Large intestine (tissue), 12 donors: ENCODE measurements around the gene ABHD17A. TPM values are rescaled to one million over a fixed set of nuclear protein-coding genes. Genes with fewer than 3 reads are reported as not detected.
"Not testable (repeated sequence)": the region's sequence is repeated elsewhere in the genome, so short reads cannot be mapped to it uniquely, and the experiment has no call there.

ENCODE experiments used
- DNase-seq, 2 donors: peaks; one replicate each; pipeline versions ENCODE4 v3.0.0 to v3.0.0-alpha.2; 2013
- H3K27ac ChIP-seq: one replicate; pipeline ENCODE4 v1.5.1; 2013; ENCODE audit warnings: low read length
- H3K27me3 ChIP-seq: 2 replicates; pipeline ENCODE4 v1.6.1; 2013; ENCODE audit warnings: low read length; ENCODE audit not compliant: control insufficient read depth, insufficient read depth
- H3K36me3 ChIP-seq: 2 replicates; pipeline ENCODE4 v1.6.1; 2013; ENCODE audit warnings: low read length; ENCODE audit not compliant: control insufficient read depth, insufficient read depth
- H3K4me1 ChIP-seq: one replicate; pipeline ENCODE4 v1.6.1; 2013; ENCODE audit warnings: low read length; ENCODE audit not compliant: control insufficient read depth, insufficient read depth
- H3K4me3 ChIP-seq: one replicate; pipeline ENCODE4 v1.5.1; 2013; ENCODE audit warnings: low read length
- H3K9me3 ChIP-seq: one replicate; pipeline ENCODE4 v1.6.1; 2013; ENCODE audit warnings: mild to moderate bottlenecking, low read depth, low read length, moderate library complexity; ENCODE audit not compliant: control insufficient read depth
- WGBS: methylation state at CpG from one replicate; pipeline ENCODE4 v1.1.5; 2013; ENCODE audit warnings: low lambda C conversion rate; ENCODE audit not compliant: insufficient coverage; 5-methylcytosine and 5-hydroxymethylcytosine counted together
- long read RNA-seq, 11 donors: transcript quantifications; one replicate each; lab custom pipeline, GENCODE V29; 2026
- polyA plus RNA-seq: library from polyadenylated mRNA; unstranded; fragments of 120-200 nt; gene quantifications from one replicate; pipeline ENCODE4 v1.2.1, GENCODE V29; 2013

ABHD17A gene
- 46.4 TPM for polyA plus RNA-seq
- long read RNA-seq, donor 1, transcript ABHD17A-202 (5 exons, 1,757 nt) = major isoform, 26 of 26 reads
- long read RNA-seq, donor 1, partial matches to known transcripts = 0 of 26 reads
- long read RNA-seq, donor 1, other reads (novel, unspliced or antisense) = 0 of 26 reads
- long read RNA-seq, donor 2, transcript ABHD17A-202 (5 exons, 1,757 nt) = major isoform, 26 of 38 reads
- long read RNA-seq, donor 2, partial matches to known transcripts = 12 of 38 reads
- long read RNA-seq, donor 2, other reads (novel, unspliced or antisense) = 0 of 38 reads
- long read RNA-seq, donor 3 = 0 reads
- long read RNA-seq, donor 4, partial matches to known transcripts = 0 of 2 reads
- long read RNA-seq, donor 4, other reads (novel, unspliced or antisense) = 0 of 2 reads
- long read RNA-seq, donor 5, transcript ABHD17A-202 (5 exons, 1,757 nt) = major isoform, 21 of 26 reads
- long read RNA-seq, donor 5, partial matches to known transcripts = 5 of 26 reads
- long read RNA-seq, donor 5, other reads (novel, unspliced or antisense) = 0 of 26 reads
- long read RNA-seq, donor 6, transcript ABHD17A-202 (5 exons, 1,757 nt) = major isoform, 32 of 47 reads
- long read RNA-seq, donor 6, partial matches to known transcripts = 15 of 47 reads
- long read RNA-seq, donor 6, other reads (novel, unspliced or antisense) = 0 of 47 reads
- long read RNA-seq, donor 7, transcript ABHD17A-202 (5 exons, 1,757 nt) = major isoform, 16 of 45 reads
- long read RNA-seq, donor 7, partial matches to known transcripts = 29 of 45 reads
- long read RNA-seq, donor 7, other reads (novel, unspliced or antisense) = 0 of 45 reads
- long read RNA-seq, donor 8, transcript ABHD17A-202 (5 exons, 1,757 nt) = major isoform, 41 of 60 reads
- long read RNA-seq, donor 8, partial matches to known transcripts = 19 of 60 reads
- long read RNA-seq, donor 8, other reads (novel, unspliced or antisense) = 0 of 60 reads
- long read RNA-seq, donor 9, transcript ABHD17A-202 (5 exons, 1,757 nt) = major isoform, 45 of 55 reads
- long read RNA-seq, donor 9, partial matches to known transcripts = 10 of 55 reads
- long read RNA-seq, donor 9, other reads (novel, unspliced or antisense) = 0 of 55 reads
- long read RNA-seq, donor 10, transcript ABHD17A-202 (5 exons, 1,757 nt) = major isoform, 31 of 37 reads
- long read RNA-seq, donor 10, partial matches to known transcripts = 6 of 37 reads
- long read RNA-seq, donor 10, other reads (novel, unspliced or antisense) = 0 of 37 reads
- long read RNA-seq, donor 11, transcript ABHD17A-202 (5 exons, 1,757 nt) = major isoform, 31 of 31 reads
- long read RNA-seq, donor 11, partial matches to known transcripts = 0 of 31 reads
- long read RNA-seq, donor 11, other reads (novel, unspliced or antisense) = 0 of 31 reads

GRCh38 chr19:1885398-1886119 is at the start of gene ABHD17A:
ABHD17A (minus strand) TSS chr19:1885496; CDS start chr19:1881566, 3,930 bp downstream.
- H3K9me3 ChIP-seq, H3K27me3 ChIP-seq, H3K36me3 ChIP-seq: not testable (repeated sequence)
- Histone ChIP-seq H3K4me3 (peak within 1 kb of the TSS; percentile 100), H3K27ac (peak within 1 kb of the TSS; percentile 78), H3K4me1 (peaks cover 24% of the 10 kb centered on the region)
- DNase-seq = peak; percentile 93
- no CpG with 5 or more reads among the region's 46 CpGs for WGBS

GRCh38 chr19:1933942-1934341 is 48.6 kb upstream of the ABHD17A start:
- no peaks in the 10 kb centered on the region for H3K36me3 ChIP-seq
- no peak overlapping the region for H3K4me3 ChIP-seq
- H3K4me1 ChIP-seq = peaks cover 11% of the 10 kb centered on the region
- DNase-seq = no peak
- peaks cover 3% of the 10 kb centered on the region for H3K27me3 ChIP-seq
- no CpG with 5 or more reads among the region's 8 CpGs for WGBS
- H3K9me3 ChIP-seq = peaks cover 8% of the 10 kb centered on the region
- no peak overlapping the region for H3K27ac ChIP-seq

GRCh38 chr19:1933244-1933643 is 47.9 kb upstream of the ABHD17A start:
- peaks cover 3% of the 10 kb centered on the region for H3K27me3 ChIP-seq
- H3K4me1 ChIP-seq = peaks cover 11% of the 10 kb centered on the region
- H3K27ac ChIP-seq = no peak overlapping the region
- H3K4me3 ChIP-seq = no peak overlapping the region
- peaks cover 8% of the 10 kb centered on the region for H3K9me3 ChIP-seq
- H3K36me3 ChIP-seq = no peaks in the 10 kb centered on the region
- no CpG with 5 or more reads among the region's 7 CpGs for WGBS
- no peak for DNase-seq

GRCh38 chr19:1932395-1932794 is 47.1 kb upstream of the ABHD17A start:
- WGBS = no CpG with 5 or more reads among the region's 8 CpGs
- Histone ChIP-seq H3K36me3 (no peaks in the 10 kb centered on the region), H3K4me1 (peaks cover 11% of the 10 kb centered on the region), H3K27me3 (peaks cover 3% of the 10 kb centered on the region), H3K9me3 (peaks cover 8% of the 10 kb centered on the region), H3K4me3 (no peak overlapping the region), H3K27ac (no peak overlapping the region)
- DNase-seq = no peak

- WGBS = no CpG with 5 or more reads among the region's 1 CpG
- peaks cover 11% of the 10 kb centered on the region for H3K4me1 ChIP-seq
- no peak overlapping the region for H3K27ac ChIP-seq
- no peak for DNase-seq
- H3K27me3 ChIP-seq = peaks cover 3% of the 10 kb centered on the region
- H3K9me3 ChIP-seq = peaks cover 8% of the 10 kb centered on the region
- H3K36me3 ChIP-seq = no peaks in the 10 kb centered on the region
- H3K4me3 ChIP-seq = no peak overlapping the region
Observed at GRCh38 chr19:1931445-1931844, 46.1 kb upstream of the ABHD17A start.

GRCh38 chr19:1929021-1929742 is 43.9 kb upstream of the ABHD17A start:
- peak overlapping the region; percentile 73 for H3K27ac ChIP-seq
- peaks cover 11% of the 10 kb centered on the region for H3K4me1 ChIP-seq
- WGBS = no CpG with 5 or more reads among the region's 42 CpGs
- peaks cover 7% of the 10 kb centered on the region for H3K36me3 ChIP-seq
- DNase-seq = peak; percentile 71 to 79
- peaks cover 4% of the 10 kb centered on the region for H3K9me3 ChIP-seq
- H3K4me3 ChIP-seq = peak overlapping the region; percentile 44
- H3K27me3 ChIP-seq = no peaks in the 10 kb centered on the region

GRCh38 chr19:1925544-1925943 is 40.2 kb upstream of the ABHD17A start:
- Histone ChIP-seq H3K9me3 (no peaks in the 10 kb centered on the region), H3K27me3 (no peaks in the 10 kb centered on the region), H3K4me1 (peaks cover 11% of the 10 kb centered on the region), H3K4me3 (no peak overlapping the region), H3K27ac (no peak overlapping the region), H3K36me3 (peaks cover 34% of the 10 kb centered on the region)
- no peak for DNase-seq
- WGBS = no CpG with 5 or more reads among the region's 16 CpGs

- Histone ChIP-seq H3K27ac (no peak overlapping the region), H3K4me3 (no peak overlapping the region), H3K9me3 (no peaks in the 10 kb centered on the region), H3K36me3 (peaks cover 40% of the 10 kb centered on the region), H3K4me1 (peaks cover 5% of the 10 kb centered on the region), H3K27me3 (no peaks in the 10 kb centered on the region)
- WGBS = no CpG with 5 or more reads among the region's 35 CpGs
- no peak for DNase-seq
Observed at GRCh38 chr19:1924320-1924961, 39.1 kb upstream of the ABHD17A start.

GRCh38 chr19:1923319-1923718 is 38.0 kb upstream of the ABHD17A start:
- Histone ChIP-seq H3K27me3 (no peaks in the 10 kb centered on the region), H3K4me1 (no peaks in the 10 kb centered on the region), H3K36me3 (peaks cover 48% of the 10 kb centered on the region), H3K9me3 (peaks cover 3% of the 10 kb centered on the region), H3K27ac (no peak overlapping the region), H3K4me3 (no peak overlapping the region)
- no CpG with 5 or more reads among the region's 8 CpGs for WGBS
- DNase-seq = no peak
